NCI-H510A treated with DMSO at 0.1 percent for 48 hours (cell line): ENCODE data around the gene GUCY2F.
A peak's percentile ranks its signal among the peaks of the same experiment; 100 is the strongest.

Experiments
- DNase-seq: peaks from one replicate; lab custom pipeline; 2025; lab: John Stamatoyannopoulos, UW

The GUCY2F gene

GRCh38 chrX:109481986-109482385 is at the start of gene GUCY2F:
TSS of gene GUCY2F (minus strand) at chrX:109482086. CDS start at chrX:109475936, 6,150 bp downstream.
- DNase-seq, result no peak

GRCh38 chrX:109519001-109519400 is 37.1 kb upstream of the GUCY2F start:
- DNase-seq, result no peak

- DNase-seq, result no peak
Measured at GRCh38 chrX:109511113-109511512, 29.2 kb upstream of the GUCY2F start.

- DNase-seq, result no peak
Measured at GRCh38 chrX:109508915-109509314, 27.0 kb upstream of the GUCY2F start.

GRCh38 chrX:109501176-109501575 is 19.3 kb upstream of the GUCY2F start:
- no peak for DNase-seq

GRCh38 chrX:109498434-109498833 is 16.5 kb upstream of the GUCY2F start:
- no peak for DNase-seq

GRCh38 chrX:109489174-109489573 is 7.3 kb upstream of the GUCY2F start:
- DNase-seq, result no peak

- no peak for DNase-seq
Measured at GRCh38 chrX:109487640-109488039, 5.8 kb upstream of the GUCY2F start.

- DNase-seq, result peak; percentile 30
Measured at GRCh38 chrX:109485470-109486340, 3.8 kb upstream of the GUCY2F start.

- DNase-seq, result no peak
Measured at GRCh38 chrX:109484886-109485285, 3.0 kb upstream of the GUCY2F start.

GRCh38 chrX:109475174-109475891 is 6.6 kb downstream of the GUCY2F start:
- DNase-seq, result peak; percentile 20

- no peak for DNase-seq
Measured at GRCh38 chrX:109472939-109473735, 8.7 kb downstream of the GUCY2F start.

- no peak for DNase-seq
Measured at GRCh38 chrX:109464231-109464630, 17.7 kb downstream of the GUCY2F start.

- no peak for DNase-seq
Measured at GRCh38 chrX:109463784-109464183, 18.1 kb downstream of the GUCY2F start.

GRCh38 chrX:109448282-109448938 is 33.5 kb downstream of the GUCY2F start:
- DNase-seq, result no peak

GRCh38 chrX:109441266-109441665 is 40.6 kb downstream of the GUCY2F start:
- DNase-seq, result no peak

- DNase-seq, result no peak
Measured at GRCh38 chrX:109440475-109440874, 41.4 kb downstream of the GUCY2F start.

GRCh38 chrX:109409181-109409580 is 72.7 kb downstream of the GUCY2F start:
- no peak for DNase-seq

- DNase-seq, result no peak
Measured at GRCh38 chrX:109403922-109404321, 78.0 kb downstream of the GUCY2F start.

GRCh38 chrX:109399831-109400230 is 82.1 kb downstream of the GUCY2F start:
- DNase-seq, result no peak

- no peak for DNase-seq
Measured at GRCh38 chrX:109398833-109399232, 83.1 kb downstream of the GUCY2F start.

GRCh38 chrX:109398061-109398460 is 83.8 kb downstream of the GUCY2F start:
- no peak for DNase-seq
